Sigmoid colon (tissue), 4 donors: ENCODE measurements around the gene SPEM3.

ENCODE experiments used
- EP300 ChIP-seq, 4 donors: sonication (generic); formaldehyde crosslinking; IDR thresholded peaks; one replicate each; pipeline ENCODE4 v1.6.1; 2017; ENCODE audit warnings: antibody characterized with exemption in 4 of 4
- POLR2A ChIP-seq, 2 donors: fragments of 450-650 bp; IDR thresholded peaks; one replicate each; pipeline ENCODE4 v1.6.1; 2016; ENCODE audit warnings: antibody characterized with exemption in 2 of 2, mild to moderate bottlenecking in 2 of 2, moderate library complexity in 2 of 2
- POLR2AphosphoS5 ChIP-seq, 4 donors: sonication (generic); formaldehyde crosslinking; IDR thresholded peaks; one replicate each; pipeline ENCODE4 v1.6.1; 2017; ENCODE audit warnings: antibody characterized with exemption in 4 of 4
- TF ChIP-seq, protein P1 (sequence below), 4 experiments: fragments of 450-650 bp in 3 of 4; fragments of 200-600 bp in 1 of 4; IDR thresholded peaks; one replicate each; pipeline ENCODE4 v1.5.1; 2016 to 2019; ENCODE audit warnings: antibody characterized with exemption in 4 of 4, mild to moderate bottlenecking in 3 of 4, moderate library complexity in 2 of 4

DNA sequence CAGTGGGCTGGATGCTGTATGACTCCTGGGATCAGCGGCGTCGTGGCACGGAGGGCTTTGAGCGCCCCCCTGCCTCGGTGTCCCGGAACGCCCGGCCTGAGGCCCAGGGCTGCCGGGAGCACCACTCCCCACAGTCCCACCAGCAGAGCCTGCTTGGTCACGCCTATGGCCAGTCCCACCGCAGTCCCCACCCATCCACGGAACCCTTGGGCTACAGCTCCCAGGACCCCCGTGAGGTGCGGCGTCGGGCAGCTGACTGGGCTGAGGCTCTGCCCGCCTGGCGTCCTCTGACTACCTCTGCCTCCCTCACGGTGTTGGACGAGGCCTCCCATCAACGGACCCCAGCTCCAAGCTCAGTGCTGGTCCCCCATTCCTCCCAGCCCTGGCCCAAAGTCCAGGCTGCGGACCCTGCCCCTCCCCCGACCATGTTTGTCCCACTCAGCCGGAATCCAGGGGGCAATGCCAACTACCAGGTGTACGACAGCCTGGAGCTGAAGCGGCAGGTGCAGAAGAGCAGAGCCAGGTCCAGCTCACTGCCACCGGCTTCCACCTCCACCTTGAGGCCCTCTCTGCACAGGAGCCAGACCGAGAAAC lies 1.7 kb upstream of the SPEM3 start:
- TF ChIP-seq POLR2A (IDR thresholded peaks at IDR 0.05), result no peak
- TF ChIP-seq, protein P1, sequence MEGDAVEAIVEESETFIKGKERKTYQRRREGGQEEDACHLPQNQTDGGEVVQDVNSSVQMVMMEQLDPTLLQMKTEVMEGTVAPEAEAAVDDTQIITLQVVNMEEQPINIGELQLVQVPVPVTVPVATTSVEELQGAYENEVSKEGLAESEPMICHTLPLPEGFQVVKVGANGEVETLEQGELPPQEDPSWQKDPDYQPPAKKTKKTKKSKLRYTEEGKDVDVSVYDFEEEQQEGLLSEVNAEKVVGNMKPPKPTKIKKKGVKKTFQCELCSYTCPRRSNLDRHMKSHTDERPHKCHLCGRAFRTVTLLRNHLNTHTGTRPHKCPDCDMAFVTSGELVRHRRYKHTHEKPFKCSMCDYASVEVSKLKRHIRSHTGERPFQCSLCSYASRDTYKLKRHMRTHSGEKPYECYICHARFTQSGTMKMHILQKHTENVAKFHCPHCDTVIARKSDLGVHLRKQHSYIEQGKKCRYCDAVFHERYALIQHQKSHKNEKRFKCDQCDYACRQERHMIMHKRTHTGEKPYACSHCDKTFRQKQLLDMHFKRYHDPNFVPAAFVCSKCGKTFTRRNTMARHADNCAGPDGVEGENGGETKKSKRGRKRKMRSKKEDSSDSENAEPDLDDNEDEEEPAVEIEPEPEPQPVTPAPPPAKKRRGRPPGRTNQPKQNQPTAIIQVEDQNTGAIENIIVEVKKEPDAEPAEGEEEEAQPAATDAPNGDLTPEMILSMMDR (IDR thresholded peaks at IDR 0.05), result no peak
- no peak for TF ChIP-seq POLR2AphosphoS5 (IDR thresholded peaks at IDR 0.05)
- no peak for TF ChIP-seq EP300 (IDR thresholded peaks at IDR 0.05)
